Activated CD8-positive, alpha-beta T cell treated with anti-CD3 and anti-CD28 coated beads for 36 hours (primary cell): ENCODE data around the gene LIPJ. TPM values are rescaled to one million over a fixed set of nuclear protein-coding genes. Genes with fewer than 3 reads are reported as not detected.

Experiments
- ATAC-seq: fragments of 200-7000 bp; cut with Tn5 transposase; one replicate; pipeline ENCODE4 v1.10.0; 2021; ENCODE audit warnings: mild to moderate bottlenecking, moderate library complexity
- CTCF ChIA-PET: fragments of 350-600 bp; sonication (Branson Sonifier 250); formaldehyde crosslinking; loops from one replicate; lab custom pipeline; 2021; ENCODE audit warnings: antibody characterized with exemption; lab: Charles Lee
- POLR2A ChIA-PET: fragments of 350-600 bp; sonication (Branson Sonifier 250); formaldehyde crosslinking; loops from one replicate; lab custom pipeline; 2021; ENCODE audit warnings: antibody characterized with exemption; lab: Charles Lee
- DNase-seq: peaks from one replicate; pipeline ENCODE4 v3.0.0-alpha.2; 2020
- H3K27ac Mint-ChIP-seq: one replicate; pipeline ENCODE4 v1.8.0; 2021; ENCODE audit warnings: mild to moderate bottlenecking, mixed read lengths
- H3K27me3 Mint-ChIP-seq: one replicate; pipeline ENCODE4 v1.8.0; 2021; ENCODE audit warnings: mixed read lengths
- H3K36me3 Mint-ChIP-seq: one replicate; pipeline ENCODE4 v1.8.0; 2021; ENCODE audit warnings: low read depth, mixed read lengths
- H3K4me1 Mint-ChIP-seq: one replicate; pipeline ENCODE4 v1.8.0; 2021; ENCODE audit warnings: low read depth, mixed read lengths
- H3K4me3 Mint-ChIP-seq: one replicate; pipeline ENCODE4 v1.8.0; 2021; ENCODE audit warnings: mild to moderate bottlenecking, moderate library complexity, mixed read lengths
- H3K9me3 Mint-ChIP-seq: one replicate; pipeline ENCODE4 v1.8.0; 2021; ENCODE audit warnings: mixed read lengths
- CTCF ChIP-seq: fragments of 200-600 bp; IDR thresholded peaks from one replicate; pipeline ENCODE4 v1.8.0; 2022; ENCODE audit warnings: antibody characterized with exemption, mild to moderate bottlenecking
- intact Hi-C: fragments of 100-400 bp; cut with micrococcal nuclease; formaldehyde crosslinking; loops from one replicate; pipeline ENCODE4 v1.10.0; 2022
- total RNA-seq, 2 experiments: library from RNA; stranded (reverse); gene quantifications; one replicate each; pipeline ENCODE4 v1.2.3, GENCODE V29; 2021

The LIPJ gene
- total RNA-seq, 2 experiments from 2014 or later, result not detected

GRCh38 chr10:88562152-88562551 lies 24.4 kb upstream of the LIPJ start:
- H3K4me3 Mint-ChIP-seq, result no peak overlapping the region
- no peaks in the 10 kb centered on the region for H3K9me3 Mint-ChIP-seq
- no peak for TF ChIP-seq CTCF
- H3K27me3 Mint-ChIP-seq, result no peaks in the 10 kb centered on the region
- ChIA-PET POLR2A (no interaction called here), CTCF (interaction anchor here (1.3 to 4.1 kb wide), 2 partner anchors 9 to 21 kb away, joined by 4 to 15 read pairs; partner anchors contain the start of gene RNLS)
- no peak for ATAC-seq
- H3K4me1 Mint-ChIP-seq, result peaks cover 5% of the 10 kb centered on the region
- H3K27ac Mint-ChIP-seq, result no peak overlapping the region
- intact Hi-C loops, result loop anchor here (10.0 kb wide), 1 partner anchor 253 kb away; no protein-coding TSS in a partner anchor
- no peak for DNase-seq
- H3K36me3 Mint-ChIP-seq, result no peaks in the 10 kb centered on the region

GRCh38 chr10:88565072-88565471 lies 21.5 kb upstream of the LIPJ start:
- Mint-ChIP-seq H3K4me3 (no peak overlapping the region), H3K4me1 (peaks cover 3% of the 10 kb centered on the region), H3K36me3 (no peaks in the 10 kb centered on the region), H3K27ac (no peak overlapping the region), H3K9me3 (no peaks in the 10 kb centered on the region), H3K27me3 (no peaks in the 10 kb centered on the region)
- peak; percentile 53 for TF ChIP-seq CTCF
- POLR2A ChIA-PET, result no interaction called here
- intact Hi-C loops, result loop anchor here (10.0 kb wide), 1 partner anchor 250 kb away; no protein-coding TSS in a partner anchor
- no peak for DNase-seq
- CTCF ChIA-PET, result interaction anchor here (0.6 to 4.1 kb wide), 20 partner anchors 9 to 714 kb away, joined by 3 to 15 read pairs (median 4); partner anchors contain the start of gene RNLS
- no peak for ATAC-seq

- Mint-ChIP-seq H3K4me1 (peaks cover 11% of the 10 kb centered on the region), H3K9me3 (peaks cover 1% of the 10 kb centered on the region), H3K27me3 (no peaks in the 10 kb centered on the region), H3K36me3 (peaks cover 2% of the 10 kb centered on the region), H3K4me3 (peak overlapping the region; percentile 81), H3K27ac (peak overlapping the region; percentile 90)
- no peak for TF ChIP-seq CTCF
- ChIA-PET CTCF (interaction anchor here (0.8 to 1.9 kb wide), 24 partner anchors 9 to 736 kb away, joined by 3 to 15 read pairs (median 4); no protein-coding TSS in a partner anchor), POLR2A (interaction anchor here (1.1 to 1.2 kb wide), 2 partner anchors 9 to 11 kb away, joined by 4 read pairs; no protein-coding TSS in a partner anchor)
- DNase-seq, result no peak
- ATAC-seq, result no peak
- intact Hi-C loops, result no loop called here
Observed at GRCh38 chr10:88582411-88582805, 4.2 kb upstream of the LIPJ start.

- ATAC-seq, result peak; percentile 90
- Mint-ChIP-seq H3K27ac (peak within 1 kb of the TSS; percentile 90), H3K4me1 (peaks cover 11% of the 10 kb centered on the region), H3K4me3 (peak within 1 kb of the TSS; percentile 81), H3K27me3 (no peaks in the 10 kb centered on the region), H3K9me3 (peaks cover 1% of the 10 kb centered on the region), H3K36me3 (peaks cover 2% of the 10 kb centered on the region)
- ChIA-PET POLR2A (interaction anchor here (0.6 to 1.2 kb wide), 3 partner anchors 9 to 245 kb away, joined by 3 to 4 read pairs (median 4); no protein-coding TSS in a partner anchor), CTCF (interaction anchor here (0.7 to 1.9 kb wide), 34 partner anchors 9 to 737 kb away, joined by 3 to 15 read pairs (median 3); no protein-coding TSS in a partner anchor)
- peak; percentile 74 for DNase-seq
- intact Hi-C loops, result no loop called here
- peak; percentile 80 for TF ChIP-seq CTCF
Observed at GRCh38 chr10:88582806-88583583, 3.6 kb upstream of the LIPJ start, which contains the start of gene RNLS. TSS of gene RNLS (minus strand) at chr10:88583318.
